Amniotic epithelial cell (primary cell): ENCODE data around the gene NRG3.
"Not testable (repeated sequence)": the region's sequence is repeated elsewhere in the genome, so short reads cannot be mapped to it uniquely, and the experiment has no call there.

ENCODE experiments used
- DNase-seq: peaks from one replicate; pipeline ENCODE4 v3.0.0-alpha.2; 2010; ENCODE audit warnings: low read depth

NRG3 gene

GRCh38 chr10:82581940-82582339 lies 706.9 kb downstream of the NRG3 start:
- DNase-seq, result no peak

- DNase-seq, result no peak
These were observed 716.4 kb downstream of the NRG3 start for GRCh38 chr10:82591421-82591820.

GRCh38 chr10:82597840-82598239 lies 722.8 kb downstream of the NRG3 start:
- no peak for DNase-seq

- DNase-seq, result no peak
These were observed 734.9 kb downstream of the NRG3 start for GRCh38 chr10:82609845-82610244.

GRCh38 chr10:82618007-82618406 lies 743.0 kb downstream of the NRG3 start:
- no peak for DNase-seq

GRCh38 chr10:82621680-82622079 lies 746.7 kb downstream of the NRG3 start:
- DNase-seq, result no peak

- DNase-seq, result no peak
These were observed 747.5 kb downstream of the NRG3 start for GRCh38 chr10:82622479-82622878.

GRCh38 chr10:82625512-82626189 lies 750.7 kb downstream of the NRG3 start:
- DNase-seq, result no peak

GRCh38 chr10:82628373-82628772 lies 753.4 kb downstream of the NRG3 start:
- DNase-seq, result peak; percentile 40

- no peak for DNase-seq
These were observed 768.1 kb downstream of the NRG3 start for GRCh38 chr10:82643076-82643475.

- DNase-seq, result peak; percentile 88
These were observed 768.6 kb downstream of the NRG3 start for GRCh38 chr10:82643601-82644000.

GRCh38 chr10:82645221-82645620 lies 770.2 kb downstream of the NRG3 start:
- DNase-seq, result peak; percentile 9

GRCh38 chr10:82653244-82654155 lies 778.5 kb downstream of the NRG3 start:
- DNase-seq, result no peak

GRCh38 chr10:82660205-82660604 lies 785.2 kb downstream of the NRG3 start:
- no peak for DNase-seq

GRCh38 chr10:82660986-82661385 lies 786.0 kb downstream of the NRG3 start:
- no peak for DNase-seq

- DNase-seq, result no peak
These were observed 786.7 kb downstream of the NRG3 start for GRCh38 chr10:82661701-82662100.

GRCh38 chr10:82668221-82668895 lies 793.4 kb downstream of the NRG3 start:
- DNase-seq, result peak; percentile 16

- peak; percentile 29 for DNase-seq
These were observed 799.0 kb downstream of the NRG3 start for GRCh38 chr10:82674036-82674435.

- not testable (repeated sequence) for DNase-seq
These were observed 802.9 kb downstream of the NRG3 start for GRCh38 chr10:82677932-82678331.

- not testable (repeated sequence) for DNase-seq
These were observed 803.5 kb downstream of the NRG3 start for GRCh38 chr10:82678451-82678850.

- peak; percentile 48 for DNase-seq
These were observed 805.6 kb downstream of the NRG3 start for GRCh38 chr10:82680608-82681007.

- DNase-seq, result peak; percentile 27
These were observed 809.0 kb downstream of the NRG3 start for GRCh38 chr10:82683945-82684344.

GRCh38 chr10:82685087-82685486 lies 810.1 kb downstream of the NRG3 start:
- no peak for DNase-seq
